Nucleus accumbens (tissue), 56 donors: Measurements from ENCODE around the gene SIDT2.
"Not testable (repeated sequence)": the region's sequence is repeated elsewhere in the genome, so short reads cannot be mapped to it uniquely, and the experiment has no call there.

Experiments
- DNase-seq, 56 donors: peaks; one replicate each; lab custom pipeline; 2025; lab: John Stamatoyannopoulos, UW

Gene SIDT2

GRCh38 chr11:117178210-117179034 lies at the start of gene SIDT2:
TSS of gene SIDT2 (plus strand) at chr11:117178743. CDS start at chr11:117179264, 521 bp downstream.
- peak; percentile 38 to 96 (median 88) for DNase-seq

DNA sequence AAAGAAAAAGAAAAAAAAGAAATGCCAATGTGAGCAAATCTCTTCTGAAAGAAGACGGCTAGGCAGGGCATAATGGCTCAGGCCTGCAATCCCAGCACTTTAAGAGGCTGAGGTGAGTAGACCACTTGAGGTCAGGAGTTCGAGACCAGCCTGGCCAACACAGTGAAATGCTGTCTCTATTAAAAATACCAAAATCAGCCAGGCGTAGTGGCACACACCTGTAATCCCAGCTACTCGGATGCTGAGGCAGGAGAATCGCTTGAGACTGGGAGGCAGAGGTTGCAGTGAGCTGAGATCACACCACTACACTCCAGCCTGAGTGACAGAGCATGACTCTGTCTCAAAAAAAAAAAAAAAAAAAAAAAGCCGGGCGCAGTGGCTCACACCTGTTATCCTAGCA lies 48.1 kb upstream of the SIDT2 start:
- not testable (repeated sequence) for DNase-seq

GRCh38 chr11:117130879-117131278 lies 47.7 kb upstream of the SIDT2 start:
- no peak for DNase-seq

DNA sequence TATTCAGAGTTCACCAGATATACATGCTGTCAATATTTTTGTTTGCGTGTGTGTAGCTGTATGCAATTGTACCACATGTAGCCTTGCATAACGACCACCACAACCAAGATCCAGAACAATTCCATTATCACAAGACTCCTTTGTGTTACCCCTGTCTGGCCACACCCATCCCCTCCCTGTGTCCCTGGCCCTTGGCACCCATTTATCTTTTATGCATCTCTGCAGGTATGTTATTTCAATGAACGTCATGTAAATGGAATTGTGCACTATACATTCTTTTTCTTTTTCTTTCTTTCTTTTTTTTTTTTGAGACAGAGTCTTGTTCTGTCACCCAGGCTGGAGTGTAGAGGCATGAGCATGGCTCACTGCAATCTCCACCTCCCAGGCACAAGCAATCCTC lies 44.1 kb upstream of the SIDT2 start:
- DNase-seq = no peak

GRCh38 chr11:117134979-117135378 lies 43.6 kb upstream of the SIDT2 start:
- DNase-seq = not testable (repeated sequence)

- DNase-seq = not testable (repeated sequence)
These were observed 41.1 kb upstream of the SIDT2 start for GRCh38 chr11:117137223-117138086.

DNA sequence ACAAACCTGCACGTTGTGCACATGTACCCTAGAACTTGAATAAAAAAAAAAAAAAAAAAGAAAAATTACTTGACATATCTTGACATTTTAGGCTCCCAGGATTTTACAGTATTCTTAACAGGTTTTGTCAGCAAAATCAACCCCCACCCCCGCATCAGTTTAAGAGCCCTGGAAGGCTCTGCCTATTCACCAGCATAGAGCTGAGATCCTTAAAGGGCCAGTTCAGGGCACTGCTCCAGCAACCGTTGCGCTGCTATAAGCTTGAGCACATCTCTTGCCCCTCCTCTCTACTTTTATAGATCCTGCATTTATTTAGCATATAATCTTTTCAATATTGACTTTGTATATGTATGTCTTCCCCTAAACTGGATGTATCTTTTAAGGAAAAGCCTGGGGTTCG lies 35.2 kb upstream of the SIDT2 start:
- DNase-seq = peak in 29 of 56 donors; percentile 10 to 64 (median 42)

DNA sequence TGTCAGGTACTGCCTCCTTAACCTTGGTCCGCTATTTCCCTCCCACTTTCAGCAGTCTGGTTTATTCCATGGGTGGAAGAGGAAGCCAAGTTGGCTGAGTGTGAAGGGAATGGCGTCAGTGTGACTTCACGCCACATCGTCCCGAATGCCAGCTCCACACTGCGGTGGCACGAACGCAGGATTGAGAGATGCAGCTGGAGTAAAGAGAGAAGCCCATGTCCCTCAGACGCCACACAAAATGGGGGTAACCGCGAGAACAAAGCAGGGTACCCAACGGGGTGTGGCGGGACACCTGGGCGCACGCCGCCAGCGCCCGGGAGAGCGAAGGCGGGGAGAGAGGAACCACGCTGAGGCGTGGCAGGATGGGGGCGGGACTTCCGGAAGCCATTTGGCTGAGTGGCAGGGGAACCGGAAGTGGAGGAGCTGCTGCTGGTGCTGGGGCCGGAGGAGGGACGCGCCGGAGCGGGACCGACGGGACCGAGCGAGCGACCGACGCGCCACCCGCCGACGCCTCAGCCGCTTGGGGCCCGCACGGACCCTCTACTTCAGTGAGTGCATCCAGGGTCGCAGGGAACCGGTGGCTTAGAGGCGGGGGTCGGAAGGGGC lies 34.6 kb upstream of the SIDT2 start, which contains the start of gene PAFAH1B2:
PAFAH1B2 (plus strand) TSS at position 417 of the 606 bp plus-strand sequence. CDS start 8,161 bp downstream, outside the sequence.
- peak; percentile 24 to 96 (median 90) for DNase-seq

DNA sequence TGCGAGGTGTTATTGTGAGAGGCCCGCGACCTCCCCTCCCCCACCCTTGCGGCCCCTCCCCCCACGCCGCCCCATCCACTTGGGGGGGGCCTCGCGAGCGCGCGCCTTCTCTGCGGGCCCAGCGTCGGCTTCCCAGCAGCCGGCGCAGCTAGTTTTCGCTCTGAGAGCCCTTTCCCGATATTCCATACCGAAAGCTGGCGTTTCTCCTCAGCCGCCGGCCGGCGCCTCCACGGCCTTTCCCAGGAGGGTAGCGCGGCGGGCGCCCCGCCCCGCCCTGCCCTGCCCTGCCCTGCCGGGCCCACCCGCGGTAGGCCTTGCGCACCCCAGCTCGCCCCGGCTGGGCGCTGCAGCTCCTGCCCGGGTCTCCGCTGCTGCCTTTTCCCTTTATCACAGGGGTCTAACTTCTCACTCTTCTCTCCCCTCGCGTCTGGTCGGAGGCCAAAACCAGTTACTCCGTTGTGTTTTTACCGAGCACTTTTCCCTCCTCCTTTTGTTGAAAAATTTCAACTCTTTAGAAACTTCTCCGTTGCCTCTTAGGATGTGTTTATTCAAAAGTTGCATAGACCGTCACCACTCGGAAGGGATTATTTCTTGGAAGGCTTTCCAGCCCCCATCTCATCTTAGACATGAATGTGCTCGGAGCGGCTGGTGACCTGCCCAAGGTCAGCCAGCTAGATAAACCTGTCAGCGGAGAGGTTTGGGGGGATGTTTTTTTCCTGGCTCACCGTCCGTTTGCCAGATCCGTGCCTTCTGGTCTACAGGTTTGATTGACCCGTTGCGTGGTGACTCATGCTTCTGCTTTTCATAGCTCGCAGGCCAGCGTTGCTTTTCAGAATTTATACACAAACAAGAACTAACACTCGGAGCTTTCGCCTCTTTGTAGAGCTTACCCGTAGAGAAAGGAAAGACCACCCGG lies 33.8 kb upstream of the SIDT2 start:
- DNase-seq = peak in 13 of 56 donors; percentile 5 to 87 (median 68)

DNA sequence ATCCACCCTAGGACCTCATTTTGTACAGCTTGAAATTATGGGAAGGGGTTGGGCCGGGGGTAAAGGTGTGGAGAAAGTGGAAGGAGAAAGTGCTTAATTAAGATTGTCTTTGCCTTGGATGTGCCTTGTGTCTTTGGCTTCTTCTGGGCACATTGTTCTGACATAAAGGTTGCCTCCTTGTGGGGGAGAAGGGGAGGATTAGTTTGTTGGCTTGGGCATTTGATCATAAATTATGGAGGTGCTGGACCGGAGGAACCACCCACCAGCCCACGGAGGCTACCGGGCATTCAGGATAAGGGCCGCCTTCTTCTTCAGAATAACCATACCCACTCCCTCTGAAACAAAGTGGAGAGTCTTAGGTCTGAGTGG lies 33.2 kb upstream of the SIDT2 start:
- no peak for DNase-seq

- no peak for DNase-seq
These were observed 32.0 kb upstream of the SIDT2 start for GRCh38 chr11:117146521-117146920.

- no peak for DNase-seq
These were observed 26.5 kb upstream of the SIDT2 start for GRCh38 chr11:117152066-117152465.

GRCh38 chr11:117154468-117154867 lies 24.1 kb upstream of the SIDT2 start:
- DNase-seq = no peak

- no peak for DNase-seq
These were observed 21.0 kb upstream of the SIDT2 start for GRCh38 chr11:117157507-117157906.

- DNase-seq = no peak
These were observed 18.7 kb upstream of the SIDT2 start for GRCh38 chr11:117159892-117160291.

DNA sequence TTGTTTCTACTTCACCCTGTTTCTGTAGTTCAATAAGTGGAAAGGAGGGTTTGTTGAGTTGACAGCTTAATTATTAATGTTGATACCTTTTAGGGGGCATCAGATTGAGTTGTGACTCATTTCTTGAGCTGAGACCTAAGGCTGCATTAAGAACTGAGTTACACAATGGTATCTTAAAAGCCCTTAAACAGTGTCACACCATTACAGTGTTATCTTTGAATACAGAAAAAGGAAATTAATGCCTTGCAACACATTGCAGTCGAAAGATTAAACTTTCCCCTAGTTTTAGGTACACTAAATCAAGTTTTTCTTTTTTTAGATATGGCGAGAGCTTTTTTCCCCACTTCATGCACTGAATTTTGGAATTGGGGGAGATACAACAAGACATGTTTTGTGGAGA lies 17.7 kb upstream of the SIDT2 start:
- DNase-seq = no peak

DNA sequence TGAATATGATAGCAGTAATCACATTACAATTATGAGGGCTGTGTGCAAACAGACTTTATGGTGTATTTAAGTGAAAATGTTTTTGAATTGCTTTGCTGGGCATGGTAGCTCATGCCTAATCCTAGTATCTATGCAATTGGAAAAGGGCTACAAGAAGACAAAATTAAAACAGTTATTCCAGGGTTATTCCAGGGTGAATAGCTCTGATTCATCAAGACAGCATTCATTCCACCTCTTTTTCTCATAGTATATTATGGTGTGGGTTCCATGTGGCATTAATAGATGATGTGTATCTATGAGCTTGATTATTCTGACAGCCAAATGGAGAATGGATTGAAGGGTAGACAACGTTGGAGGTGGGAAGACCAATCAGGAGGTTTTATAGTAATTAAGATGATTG lies 12.1 kb upstream of the SIDT2 start:
- DNase-seq = no peak

- DNase-seq = no peak
These were observed 8.8 kb upstream of the SIDT2 start for GRCh38 chr11:117169736-117170135.

- DNase-seq = no peak
These were observed 8.3 kb upstream of the SIDT2 start for GRCh38 chr11:117170210-117170609.

DNA sequence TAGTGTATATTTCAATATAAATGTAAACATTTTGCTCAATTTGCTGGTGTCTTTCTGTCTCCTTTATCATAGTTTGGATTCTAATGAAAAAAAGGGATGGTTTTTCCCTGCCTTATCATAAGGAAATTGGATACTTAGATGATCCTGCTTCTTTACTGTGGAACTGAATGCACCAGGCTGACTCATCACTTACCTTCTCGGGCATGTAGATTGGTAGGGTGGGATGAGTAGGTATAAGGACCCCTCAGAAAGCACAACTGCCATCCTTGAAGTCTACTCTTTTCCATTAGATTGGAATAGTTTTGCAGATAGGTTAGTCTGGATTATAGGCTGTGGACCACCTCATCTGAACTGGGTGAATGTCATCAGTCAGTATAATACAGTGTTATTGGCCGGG lies 7.5 kb upstream of the SIDT2 start:
- no peak for DNase-seq
